SHP77 (cell line): ENCODE data around the gene PDCD4.
"Not testable (repeated sequence)": the region's sequence is repeated elsewhere in the genome, so short reads cannot be mapped to it uniquely, and the experiment has no call there.

ENCODE experiments used
- DNase-seq, 2 experiments: peaks; one replicate each; lab custom pipeline; 2025; lab: John Stamatoyannopoulos, UW

The PDCD4 gene

DNA sequence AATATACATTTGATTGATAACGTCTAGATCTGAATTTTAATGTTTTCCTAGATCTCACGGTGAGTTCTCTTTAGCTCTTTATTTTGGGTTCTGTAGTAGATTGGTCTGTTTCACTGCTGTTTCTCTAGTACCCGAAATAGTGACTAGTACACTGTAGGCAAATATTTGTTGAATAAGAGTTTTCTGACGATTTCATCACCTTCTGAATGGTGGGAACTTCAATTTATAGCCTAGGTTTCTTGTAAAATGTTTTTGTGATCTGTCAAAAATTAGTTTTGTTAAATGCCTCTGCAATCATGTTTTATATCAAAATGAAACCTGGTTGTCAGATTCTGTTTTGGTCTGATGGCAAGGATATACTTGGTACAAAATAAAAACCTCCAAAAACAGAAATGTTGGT, 10.2 kb downstream of the PDCD4 start:
- DNase-seq: no peak

DNA sequence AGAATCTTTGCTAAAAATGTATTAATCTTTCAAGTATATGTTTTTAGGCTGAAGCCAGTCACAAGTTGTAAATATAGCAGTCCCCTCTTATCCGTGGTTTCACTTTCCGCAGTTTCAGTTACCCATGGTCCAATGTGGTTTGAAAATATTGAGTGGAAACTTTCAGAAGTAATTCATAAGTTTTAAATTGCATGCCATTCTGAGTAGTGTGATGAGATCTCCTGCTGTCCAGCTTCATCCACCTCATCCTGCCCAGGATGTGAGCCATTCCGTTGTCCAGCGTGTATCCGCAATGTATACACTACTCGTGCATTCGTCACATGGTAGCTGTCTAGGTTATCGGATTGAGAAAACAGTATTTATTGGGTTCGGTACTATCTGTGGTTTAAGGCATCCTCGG, 12.2 kb downstream of the PDCD4 start:
- DNase-seq: no peak

DNA sequence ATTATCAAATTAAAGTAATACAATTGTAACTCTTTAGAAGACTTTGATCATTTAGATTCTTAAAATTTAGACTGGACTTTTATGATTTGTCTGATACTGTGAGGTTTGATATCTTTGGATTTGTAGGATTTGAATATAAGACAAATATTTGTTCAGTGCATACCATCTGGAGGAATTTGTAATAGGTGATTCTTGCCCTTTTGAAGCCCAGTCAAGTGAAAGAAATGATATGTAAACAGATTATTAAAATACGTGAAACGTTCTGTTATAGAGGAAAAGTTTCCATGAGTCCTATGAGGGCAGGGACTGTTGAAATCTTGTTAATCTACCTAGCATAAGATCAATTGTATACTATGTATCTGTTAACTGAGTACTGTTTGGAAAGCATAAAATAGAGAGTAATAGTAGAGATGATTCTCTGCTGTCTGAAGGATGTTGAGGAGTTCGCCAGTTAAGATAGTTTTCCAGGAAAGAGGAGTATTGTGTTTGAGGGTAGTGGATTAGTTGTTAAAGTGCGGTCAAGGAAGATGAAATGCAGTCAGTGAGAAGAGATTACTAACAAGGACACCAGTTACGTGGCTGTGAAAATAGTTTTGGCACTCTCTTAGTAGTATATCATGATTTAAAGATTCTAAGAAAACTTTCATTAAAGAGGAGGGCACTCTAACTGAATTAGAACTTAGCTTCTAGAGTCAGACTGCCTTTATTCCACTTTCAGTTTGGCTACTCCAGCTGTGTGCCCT, 14.4 kb downstream of the PDCD4 start:
- DNase-seq: no peak

DNA sequence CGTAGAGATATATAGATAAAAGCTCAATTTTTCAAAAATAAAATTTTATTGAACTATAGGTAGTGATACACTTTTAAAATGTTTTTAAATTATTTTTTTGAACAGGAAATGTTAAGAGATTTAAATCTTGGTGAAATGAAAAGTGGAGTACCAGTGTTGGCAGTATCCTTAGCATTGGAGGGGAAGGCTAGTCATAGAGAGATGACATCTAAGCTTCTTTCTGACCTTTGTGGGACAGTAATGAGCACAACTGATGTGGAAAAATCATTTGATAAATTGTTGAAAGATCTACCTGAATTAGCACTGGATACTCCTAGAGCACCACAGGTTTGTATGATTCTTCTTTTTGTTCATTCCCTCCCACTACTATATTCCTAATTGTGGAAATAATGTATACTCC, 15.8 kb downstream of the PDCD4 start:
- no peak for DNase-seq

DNA sequence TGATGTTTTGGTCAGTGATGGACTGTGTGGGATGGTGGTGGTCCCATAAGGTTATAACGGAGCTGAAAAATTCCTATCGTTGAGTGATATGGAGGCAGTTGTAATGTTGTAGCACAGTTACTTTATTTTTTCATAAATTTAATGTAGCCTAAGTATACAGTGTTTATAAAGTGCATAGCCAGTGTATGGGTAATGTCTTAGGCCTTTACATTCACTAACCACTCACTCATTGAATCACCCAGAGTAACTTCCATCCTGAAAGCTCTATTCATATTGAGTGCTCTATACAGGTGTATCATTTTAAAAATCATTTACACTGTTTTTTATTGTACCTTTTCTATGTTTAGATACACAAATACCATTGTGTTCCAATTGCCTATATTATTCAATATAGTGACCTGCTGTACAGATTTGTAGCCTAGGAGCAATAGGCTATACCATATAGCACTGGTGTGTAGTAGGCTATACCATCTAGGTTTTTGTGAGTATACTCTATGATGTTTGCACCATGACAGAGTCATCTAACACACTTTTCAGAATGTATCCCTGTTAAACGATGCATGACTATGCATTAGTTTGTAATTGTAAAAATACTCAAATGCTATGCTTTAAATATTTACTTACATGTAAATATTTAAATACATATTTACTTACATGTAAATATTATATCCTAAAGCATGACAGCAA, 21.0 kb downstream of the PDCD4 start:
- DNase-seq: no peak

DNA sequence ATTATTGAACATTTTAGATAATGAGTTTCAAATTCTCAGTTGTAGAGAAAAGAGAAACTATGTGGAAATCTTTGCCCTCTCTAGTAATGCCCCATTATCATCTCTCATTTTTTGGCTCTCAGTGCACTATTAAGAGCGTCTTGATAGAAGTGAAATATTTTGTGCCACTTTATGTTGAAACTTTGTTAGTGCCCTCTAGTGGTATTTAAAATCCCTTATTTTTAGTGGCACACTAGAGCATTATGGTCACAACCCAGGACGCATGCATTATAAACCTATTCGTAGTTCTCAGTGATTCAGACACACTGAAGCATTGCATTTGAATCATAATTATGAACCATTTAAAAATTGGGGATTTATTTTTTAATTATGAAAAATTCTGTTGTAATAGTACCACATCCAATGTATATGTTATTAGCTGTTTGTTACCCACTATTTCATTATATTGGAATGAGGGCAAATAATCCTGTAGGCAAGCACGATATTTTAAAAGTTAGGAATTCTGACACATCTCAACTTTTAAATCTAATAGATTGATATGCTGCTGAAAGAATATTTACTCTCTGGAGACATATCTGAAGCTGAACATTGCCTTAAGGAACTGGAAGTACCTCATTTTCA, 21.9 kb downstream of the PDCD4 start:
- DNase-seq: peak; percentile 48 to 49

DNA sequence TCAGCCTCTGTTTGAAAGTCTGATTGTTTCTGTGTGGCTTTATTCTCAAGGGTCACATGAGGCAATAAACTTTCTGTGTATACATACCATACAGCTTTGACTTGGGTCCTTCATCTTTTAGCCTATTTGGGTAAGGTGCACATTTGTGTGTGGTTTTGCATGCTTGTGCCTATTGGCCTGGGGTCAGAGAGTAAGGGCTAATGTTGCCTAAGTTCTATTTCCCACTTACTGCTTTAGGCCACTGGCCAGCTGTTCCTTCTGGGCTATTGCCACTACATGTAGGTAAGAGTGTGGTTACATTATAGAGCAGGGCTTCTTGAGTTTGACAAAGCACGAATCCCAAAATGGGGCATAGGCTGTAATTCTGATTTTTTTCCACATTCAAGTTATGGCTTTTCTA, 25.5 kb downstream of the PDCD4 start:
- no peak for DNase-seq

DNA sequence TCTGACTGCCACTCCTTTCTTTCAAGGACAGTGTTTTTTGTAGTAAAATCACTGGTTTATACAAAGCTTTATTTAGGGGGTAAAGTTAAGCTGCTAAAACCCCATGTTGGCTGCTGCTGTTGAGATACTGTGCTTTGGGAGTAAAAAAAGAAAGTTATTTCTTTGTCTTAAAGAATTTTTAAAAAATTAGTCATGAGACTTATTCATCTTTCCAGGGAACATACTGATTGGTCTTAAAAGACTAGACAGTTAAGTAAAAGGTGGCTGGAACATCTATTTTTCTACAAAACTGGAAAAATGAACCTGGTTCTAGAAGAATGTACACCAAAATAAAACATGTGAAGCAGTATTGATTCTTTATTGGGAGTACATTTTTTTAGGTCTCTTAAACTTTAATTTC, 26.7 kb downstream of the PDCD4 start:
- DNase-seq: no peak

DNA sequence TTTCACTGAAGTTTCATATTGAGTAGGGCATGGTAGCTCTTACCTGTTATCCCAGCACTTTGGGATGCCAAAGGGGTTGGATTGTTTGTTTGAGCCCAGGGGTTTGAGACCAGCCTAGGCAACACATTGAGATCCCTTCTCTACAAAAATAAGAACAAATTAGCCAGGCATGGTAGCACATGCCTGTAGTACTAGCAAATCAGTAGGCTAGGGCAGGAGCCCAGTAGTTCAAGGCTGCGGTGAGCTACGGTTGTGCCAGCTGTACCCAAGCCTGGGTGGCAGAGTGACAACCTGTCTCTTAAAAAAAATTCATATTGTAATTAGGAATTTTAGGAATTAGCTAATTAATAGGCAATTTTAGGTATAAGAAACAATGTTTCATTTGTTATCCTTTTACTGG, 29.3 kb downstream of the PDCD4 start:
- no peak for DNase-seq

DNA sequence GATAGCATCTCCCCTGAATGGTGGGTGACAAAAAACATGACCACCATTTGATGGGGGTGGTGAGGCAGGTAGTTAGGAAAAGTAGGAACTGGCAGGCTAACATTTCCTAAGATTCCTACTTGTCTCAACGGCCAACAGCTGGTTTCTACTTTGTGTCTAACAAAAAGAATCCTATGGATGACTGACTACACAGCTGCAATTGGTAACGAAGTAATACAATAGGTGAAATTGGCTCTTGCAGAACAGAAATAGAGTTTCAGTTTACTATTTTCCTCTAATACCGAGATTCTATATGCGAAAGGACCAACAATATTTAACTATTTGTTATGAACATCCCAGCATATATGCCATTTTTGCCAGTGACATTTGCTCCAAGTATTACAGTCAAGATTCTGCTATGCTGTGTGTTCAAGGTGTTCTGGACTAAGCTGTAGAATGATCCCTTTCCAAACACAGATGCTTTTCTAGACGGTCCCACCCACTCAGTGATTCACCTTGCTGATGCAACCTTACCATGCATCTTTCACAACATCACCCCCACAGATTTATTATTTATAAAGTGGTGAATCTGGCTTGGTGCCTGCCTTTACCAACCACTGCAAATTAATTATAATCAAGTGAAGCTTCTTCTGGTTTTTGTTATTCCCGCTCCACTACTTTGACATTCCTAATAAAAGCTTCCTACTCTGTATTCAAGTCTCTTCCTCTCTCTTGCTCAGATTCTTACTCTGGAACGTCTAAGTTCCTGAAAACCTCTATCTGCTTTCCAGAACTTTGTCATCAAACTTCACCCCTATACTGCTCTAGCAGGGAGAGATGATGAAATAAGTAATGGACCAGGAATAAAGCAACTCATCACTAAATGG, 30.5 kb downstream of the PDCD4 start:
- peak in 1 of 2 experiments; percentile 1 for DNase-seq

DNA sequence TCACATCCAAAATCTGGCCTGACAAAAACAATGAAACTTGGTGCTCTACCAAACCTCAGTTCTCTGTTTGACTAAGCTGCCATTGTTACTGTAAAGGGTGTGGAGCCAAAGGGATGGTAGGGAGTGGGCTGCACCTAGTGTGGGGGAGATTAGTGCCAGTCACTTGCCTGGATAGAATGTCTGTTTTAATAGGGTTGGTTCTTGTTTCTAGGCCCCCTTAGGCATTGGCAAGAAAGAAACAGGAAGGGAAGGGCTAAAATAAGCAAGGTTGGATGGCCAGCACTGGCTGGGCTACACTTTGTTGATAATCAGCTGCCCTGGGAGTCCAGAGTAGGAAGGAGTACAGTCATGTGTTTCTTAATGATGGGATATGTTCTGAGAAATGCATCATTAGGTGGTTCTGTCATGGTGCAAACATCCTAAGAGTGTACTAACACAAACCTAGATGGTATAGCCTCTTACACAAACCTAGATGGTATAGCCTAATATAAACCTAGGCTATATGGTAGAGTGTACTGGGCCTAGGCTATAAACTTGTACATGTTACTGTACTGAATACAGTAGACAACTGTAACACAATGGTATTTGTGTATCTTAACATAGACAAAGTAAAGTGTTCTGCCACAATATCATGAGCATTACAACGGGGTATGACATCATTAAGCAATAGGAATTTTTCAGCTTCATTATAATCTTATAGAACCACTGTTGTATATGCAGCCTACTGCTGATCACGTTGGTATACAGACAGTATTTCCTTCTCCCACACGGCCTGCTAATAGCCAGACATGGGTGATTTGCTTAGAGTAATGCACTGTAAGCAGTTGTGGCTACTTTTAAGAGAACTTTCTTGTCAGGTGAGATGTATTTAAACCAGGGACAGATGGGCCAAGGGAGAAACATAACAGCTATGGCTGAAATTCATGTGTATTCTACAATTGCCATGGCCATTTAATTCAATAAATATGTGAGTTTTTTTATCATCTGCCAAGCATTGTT, 31.9 kb downstream of the PDCD4 start:
- no peak for DNase-seq

DNA sequence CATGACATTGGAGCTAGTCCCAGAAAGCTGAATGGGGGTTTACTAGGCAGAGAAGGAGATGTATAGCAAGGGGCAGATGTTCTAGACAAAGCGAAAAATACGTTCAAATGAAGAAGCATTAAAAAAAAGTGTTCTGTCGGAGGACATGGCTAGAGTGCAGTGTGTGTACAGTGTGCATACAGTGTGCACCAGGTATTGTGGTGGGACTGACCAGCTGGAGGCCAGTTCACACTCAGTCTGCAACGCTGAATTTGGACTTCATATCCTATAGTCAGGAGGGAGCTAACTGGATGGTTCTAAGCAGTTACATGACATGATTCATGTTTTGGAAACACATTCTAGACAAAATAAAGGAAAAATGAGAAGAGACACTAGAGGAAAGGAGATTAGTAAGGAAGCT, 38.4 kb downstream of the PDCD4 start:
- no peak for DNase-seq

DNA sequence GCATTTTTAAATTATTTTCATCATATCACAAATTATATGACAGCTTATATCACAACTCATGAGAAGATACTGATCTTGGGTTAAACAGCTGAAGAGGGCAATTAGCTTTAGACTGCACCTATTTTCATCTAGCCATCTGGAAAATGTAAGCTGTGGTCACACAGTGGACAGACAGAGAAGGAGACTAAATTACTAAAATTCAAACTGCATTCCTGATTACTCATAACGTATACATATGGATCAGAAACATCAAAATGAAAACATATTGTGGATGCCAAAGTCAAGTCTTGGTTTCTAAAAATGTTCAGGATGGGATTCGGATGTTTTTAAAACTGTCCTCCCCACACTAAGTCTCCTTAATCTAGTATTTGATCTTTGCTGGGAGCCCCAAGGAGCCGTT, 40.6 kb downstream of the PDCD4 start:
- DNase-seq: no peak

DNA sequence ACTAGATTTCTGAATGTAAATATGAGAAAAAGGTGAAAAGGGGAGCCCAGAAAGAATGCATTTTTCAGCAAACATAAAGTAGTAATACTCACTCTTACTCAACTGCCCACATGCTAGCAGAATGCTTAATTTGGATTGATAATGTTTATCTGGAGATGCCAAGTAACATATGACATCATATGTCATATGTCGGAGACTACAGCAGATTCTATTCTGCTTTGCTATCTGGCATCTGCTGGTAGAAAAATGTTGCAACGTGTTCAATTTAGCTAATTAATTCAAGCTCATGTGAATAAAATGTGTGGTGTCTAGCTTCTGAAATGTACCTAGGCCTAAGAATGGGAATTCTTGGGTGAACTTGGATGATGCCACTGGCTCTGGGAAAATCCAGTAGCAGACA, 42.7 kb downstream of the PDCD4 start:
- no peak for DNase-seq

DNA sequence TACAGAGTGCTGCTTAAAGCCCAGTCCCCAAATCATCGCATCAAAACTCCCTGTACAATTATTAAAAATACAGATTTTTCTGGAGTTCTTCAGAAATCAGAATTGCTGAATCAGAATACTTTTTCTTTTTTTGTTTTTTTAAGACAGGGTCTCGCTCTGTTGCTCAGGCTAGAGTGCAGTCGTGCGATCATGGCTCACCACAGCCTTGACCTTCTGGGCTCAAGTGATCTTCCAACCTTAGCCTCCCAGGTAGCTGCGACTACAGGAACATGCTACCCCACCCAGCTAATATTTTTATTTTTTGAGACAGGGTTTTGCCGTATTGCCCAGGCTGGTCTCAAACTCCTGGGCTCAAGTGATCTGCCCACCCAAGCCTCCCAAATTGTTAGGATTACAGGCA, 43.3 kb downstream of the PDCD4 start:
- no peak for DNase-seq

DNA sequence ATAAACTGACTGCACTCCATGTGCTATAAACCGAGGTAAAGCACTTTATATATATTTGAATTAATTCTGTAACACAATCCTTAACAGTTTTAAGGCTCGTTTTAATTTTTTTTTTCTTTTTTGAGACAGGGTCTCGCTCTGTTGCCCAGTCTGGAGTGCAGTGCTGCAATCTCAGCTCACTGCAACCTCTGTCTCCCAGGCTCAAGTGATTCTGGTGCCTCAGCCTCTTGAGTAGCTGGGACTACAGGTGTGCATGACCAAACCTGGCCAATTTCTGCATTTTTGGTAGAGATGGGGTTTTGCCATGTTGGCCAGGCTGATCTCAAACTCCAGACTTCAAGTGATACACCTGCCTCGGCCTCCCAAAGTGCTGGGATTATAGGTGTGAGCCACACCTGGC, 43.9 kb downstream of the PDCD4 start:
- not testable (repeated sequence) for DNase-seq

DNA sequence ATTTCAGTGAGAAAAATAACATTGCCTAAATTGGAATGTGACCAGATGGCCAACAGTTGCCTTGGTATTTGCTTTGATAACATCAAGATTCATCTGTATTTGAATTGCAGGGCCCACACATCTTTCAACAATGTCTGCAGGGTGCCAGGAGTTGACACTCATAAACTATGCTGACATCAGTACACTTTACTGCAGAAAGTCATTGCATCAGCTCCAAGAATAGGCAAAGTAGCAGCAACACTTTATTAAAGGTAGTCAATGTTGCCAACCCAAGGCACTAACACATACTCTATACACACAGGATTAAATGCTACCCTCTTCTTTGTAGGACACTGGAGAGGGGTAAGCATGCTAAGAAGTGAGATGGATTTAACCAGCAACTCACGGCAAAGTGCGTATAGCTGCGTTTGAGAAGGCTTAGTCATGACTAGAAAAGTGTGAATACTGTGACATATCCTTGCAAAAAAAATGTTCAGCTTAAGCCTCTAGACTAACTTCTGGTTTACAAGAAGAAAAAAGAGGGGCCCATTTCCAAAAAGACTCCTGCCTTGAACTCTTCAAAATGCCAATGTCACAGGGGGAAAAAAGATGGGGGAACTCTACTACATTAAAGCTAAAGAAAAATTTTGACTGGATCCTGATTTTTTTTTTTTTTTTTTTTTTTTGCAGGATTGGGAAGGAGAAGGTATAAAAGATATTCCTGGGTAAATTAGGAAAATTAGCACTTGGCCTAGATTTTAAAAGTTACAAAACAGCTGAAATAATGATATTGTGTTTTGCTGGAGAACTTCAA, 45.0 kb downstream of the PDCD4 start:
- DNase-seq: no peak

DNA sequence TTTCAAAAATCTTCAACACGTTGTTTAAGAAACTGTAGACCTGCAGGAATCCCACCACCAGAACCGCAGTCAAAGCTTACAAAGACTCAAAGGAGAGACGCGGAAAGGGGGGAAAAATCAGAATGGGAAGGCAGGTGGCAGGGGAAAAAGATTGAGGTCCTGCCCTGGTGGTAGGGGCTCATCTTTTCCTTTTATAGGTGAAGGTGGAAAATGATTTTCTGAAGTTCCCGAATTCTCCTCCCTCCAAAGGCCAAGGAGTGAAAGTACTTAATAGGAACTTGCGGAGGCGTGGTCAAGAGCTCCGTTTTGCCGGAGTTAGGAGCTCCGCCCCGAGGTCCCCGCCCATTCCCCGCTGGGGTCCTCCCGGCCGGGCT, 46.5 kb downstream of the PDCD4 start:
- peak in 1 of 2 experiments; percentile 87 for DNase-seq

DNA sequence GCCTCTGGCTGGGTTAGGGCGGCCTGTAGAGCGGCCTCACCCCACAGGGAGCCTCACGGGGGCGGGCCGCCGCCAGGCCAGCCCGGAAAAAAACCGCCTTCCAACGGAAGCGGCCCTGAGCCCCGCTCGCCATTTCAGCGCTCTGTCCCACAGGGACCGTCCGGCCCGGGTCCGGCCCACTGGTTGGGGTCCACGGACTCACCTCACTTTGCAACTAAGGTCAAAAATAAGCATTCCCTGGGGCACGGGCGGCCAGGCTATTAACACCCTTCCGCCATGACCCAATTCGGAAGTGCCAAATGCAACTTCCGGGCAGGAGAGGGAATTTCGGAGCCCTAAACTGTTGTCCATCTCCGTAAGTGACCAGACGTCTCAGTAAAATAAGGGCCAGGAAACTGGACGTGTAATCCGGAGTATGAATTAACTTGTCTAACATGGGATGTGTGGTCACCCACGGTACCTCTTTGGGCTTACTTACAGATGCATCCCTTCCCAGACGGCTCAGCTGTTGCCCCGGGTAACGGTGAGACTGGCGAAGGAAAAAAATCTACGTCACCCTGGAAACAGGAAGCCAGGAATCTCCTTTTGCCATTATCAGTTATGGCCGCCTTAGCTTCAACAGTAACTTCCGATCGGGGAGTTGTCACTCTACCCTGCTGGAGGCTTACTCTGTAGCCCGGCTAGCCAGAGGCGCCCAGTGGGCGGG, 47.1 kb downstream of the PDCD4 start, which contains the start of gene BBIP1:
Gene BBIP1 (minus strand): TSS at position 538 of the 706 bp plus-strand sequence. CDS start 1,023 bp downstream, outside the sequence.
- DNase-seq: peak; percentile 99
